ELF-1 (cell line): Measurements from ENCODE around the gene ZNF236.
"Not testable (repeated sequence)": the region's sequence is repeated elsewhere in the genome, so short reads cannot be mapped to it uniquely, and the experiment has no call there.

Source experiments
- DNase-seq: peaks from one replicate; pipeline ENCODE4 v3.0.0-alpha.2; 2016; ENCODE audit warnings: low read depth, low spot score

Gene ZNF236

DNA sequence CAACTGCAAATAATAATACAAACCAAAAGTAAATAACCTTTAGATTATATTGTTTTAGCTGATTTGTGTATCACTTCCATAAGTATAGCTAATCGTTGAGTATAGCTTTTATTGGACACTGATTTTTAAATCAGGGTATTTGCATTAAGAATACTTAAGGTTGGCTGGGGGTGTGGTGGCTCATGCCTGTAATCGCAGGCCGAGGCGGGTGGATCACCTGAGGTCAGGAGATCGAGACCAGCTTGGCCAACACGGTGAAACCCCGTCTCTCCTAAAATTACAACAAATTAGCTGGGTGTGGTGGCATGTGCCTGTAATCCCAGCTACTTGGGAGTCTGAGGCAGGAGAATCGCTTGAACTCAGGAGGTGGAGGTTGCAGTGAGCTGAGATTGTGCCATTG is 122.0 kb downstream of the ZNF236 start:
- DNase-seq = not testable (repeated sequence)

DNA sequence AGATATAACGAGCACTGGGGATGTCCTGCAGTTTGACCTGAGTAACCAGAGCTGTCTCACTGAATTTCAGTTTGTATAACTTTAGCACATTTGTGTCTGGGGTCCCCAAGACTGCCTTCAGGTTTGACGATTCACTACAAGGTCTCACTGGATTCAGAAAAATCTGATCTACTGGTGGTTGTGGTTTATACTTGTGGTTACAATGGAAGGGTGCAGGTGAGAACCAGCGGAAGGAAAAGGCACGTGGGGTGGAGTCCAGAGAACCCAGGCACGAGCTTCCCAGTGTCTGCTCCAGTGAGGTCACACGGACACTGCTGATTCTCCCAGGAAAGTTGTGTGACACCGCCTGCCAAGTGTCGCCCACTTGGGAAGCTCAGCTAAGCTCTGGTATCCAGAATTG is 126.0 kb downstream of the ZNF236 start:
- DNase-seq = no peak

DNA sequence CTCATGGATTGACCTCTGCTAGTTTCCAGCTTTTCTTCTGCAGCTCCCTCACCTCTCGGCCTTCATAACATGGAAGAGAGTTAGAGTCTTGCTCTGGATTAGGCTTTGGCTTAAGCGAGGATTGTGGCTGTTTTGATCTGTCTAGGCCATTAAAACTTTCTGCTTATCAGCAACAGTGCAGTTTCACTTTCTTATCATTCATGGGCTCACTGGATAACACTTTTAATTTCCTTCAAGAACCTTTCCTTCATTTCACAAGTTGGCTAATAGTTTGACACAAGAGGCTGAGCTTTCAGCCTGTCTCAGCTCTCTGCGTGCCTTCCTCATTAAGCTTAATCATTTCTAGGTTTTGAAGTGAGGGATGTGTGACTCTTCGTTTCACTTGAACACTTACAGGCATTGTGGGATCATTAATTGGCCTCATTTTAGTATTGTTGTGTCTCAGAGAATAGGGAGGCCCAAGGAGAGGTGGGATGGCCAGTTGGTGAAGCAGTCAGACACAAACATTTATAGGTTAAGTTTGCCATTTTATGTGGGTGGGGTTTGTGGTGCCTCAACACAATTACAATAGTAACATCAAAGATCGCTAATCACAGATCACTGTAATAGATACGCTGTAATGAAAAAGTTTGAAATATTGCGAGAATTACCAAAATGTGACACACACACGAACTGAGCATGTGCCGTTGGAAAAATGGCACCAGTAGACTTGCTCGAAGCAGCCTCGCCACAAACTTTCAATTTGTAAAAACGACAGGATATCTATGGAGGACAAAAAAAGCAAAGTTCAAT is 129.3 kb downstream of the ZNF236 start:
- DNase-seq = no peak

DNA sequence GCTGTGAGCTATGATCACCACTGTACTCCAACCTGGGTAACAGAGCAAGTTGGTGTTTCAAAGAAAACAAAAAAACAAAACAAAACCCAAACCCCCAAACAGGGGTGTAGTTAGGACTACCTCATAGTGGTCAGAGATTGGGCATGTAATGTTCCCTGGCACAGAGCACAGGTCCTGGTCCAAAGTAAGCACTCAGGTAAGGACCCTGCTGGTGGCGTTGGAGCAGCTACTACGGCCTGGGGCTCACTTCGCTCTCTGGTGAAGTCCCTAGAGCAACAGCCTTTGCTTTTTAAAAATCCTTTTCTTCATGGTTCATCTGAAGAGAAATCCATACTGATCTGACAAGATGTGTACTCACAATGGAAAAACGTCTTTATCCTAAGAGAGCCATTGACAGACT is 130.4 kb downstream of the ZNF236 start:
- peak; percentile 18 for DNase-seq

DNA sequence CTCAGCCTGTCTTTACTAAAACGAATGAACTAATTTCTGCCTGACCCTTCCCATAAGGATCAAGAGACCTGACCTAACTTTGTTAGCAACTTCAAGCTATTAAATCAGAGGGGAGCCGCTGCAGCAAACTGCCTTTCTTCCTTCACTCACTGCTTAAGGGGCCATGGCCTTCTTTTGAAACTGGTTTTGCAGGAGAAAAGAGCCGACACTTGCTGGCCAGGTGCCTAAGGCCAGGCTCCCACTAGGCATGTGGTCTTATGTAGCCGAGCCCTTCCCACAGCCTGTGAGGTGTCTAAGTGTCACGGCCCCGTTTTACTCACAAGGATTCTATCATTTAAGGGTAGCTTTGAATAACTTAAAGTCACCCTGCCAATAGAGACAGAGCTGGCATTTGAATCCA is 130.8 kb downstream of the ZNF236 start:
- peak; percentile 67 for DNase-seq

DNA sequence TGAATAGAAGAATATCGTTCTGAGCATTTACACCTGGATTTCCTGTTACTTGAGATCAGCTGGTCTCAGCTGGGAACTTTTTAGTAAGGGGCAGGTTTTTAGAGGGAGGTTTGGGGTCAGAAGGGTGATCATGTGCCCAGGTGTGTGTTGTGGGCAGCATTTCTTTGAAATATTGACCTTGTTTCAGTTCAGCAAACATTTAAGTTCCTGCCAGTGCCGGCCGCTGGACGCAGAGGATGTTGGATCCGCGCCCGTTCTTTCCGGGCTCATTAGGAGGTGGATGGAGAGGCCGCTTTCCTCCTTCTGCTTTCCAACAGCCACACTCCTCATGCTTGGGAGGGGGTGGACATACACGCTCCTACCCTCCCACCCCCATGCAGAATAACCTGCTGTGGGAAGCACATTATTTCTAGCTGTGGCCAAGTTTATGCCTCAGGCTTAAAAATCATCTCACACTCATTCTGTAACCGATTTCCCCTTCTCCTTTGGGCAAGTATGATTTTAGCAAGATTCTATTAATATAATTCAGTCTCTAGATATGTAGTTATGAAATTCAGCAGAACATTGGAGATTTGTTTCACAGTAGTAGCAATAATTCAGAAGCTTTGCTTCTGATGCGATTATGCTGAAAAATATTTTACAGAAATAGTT is 131.4 kb downstream of the ZNF236 start:
- no peak for DNase-seq

DNA sequence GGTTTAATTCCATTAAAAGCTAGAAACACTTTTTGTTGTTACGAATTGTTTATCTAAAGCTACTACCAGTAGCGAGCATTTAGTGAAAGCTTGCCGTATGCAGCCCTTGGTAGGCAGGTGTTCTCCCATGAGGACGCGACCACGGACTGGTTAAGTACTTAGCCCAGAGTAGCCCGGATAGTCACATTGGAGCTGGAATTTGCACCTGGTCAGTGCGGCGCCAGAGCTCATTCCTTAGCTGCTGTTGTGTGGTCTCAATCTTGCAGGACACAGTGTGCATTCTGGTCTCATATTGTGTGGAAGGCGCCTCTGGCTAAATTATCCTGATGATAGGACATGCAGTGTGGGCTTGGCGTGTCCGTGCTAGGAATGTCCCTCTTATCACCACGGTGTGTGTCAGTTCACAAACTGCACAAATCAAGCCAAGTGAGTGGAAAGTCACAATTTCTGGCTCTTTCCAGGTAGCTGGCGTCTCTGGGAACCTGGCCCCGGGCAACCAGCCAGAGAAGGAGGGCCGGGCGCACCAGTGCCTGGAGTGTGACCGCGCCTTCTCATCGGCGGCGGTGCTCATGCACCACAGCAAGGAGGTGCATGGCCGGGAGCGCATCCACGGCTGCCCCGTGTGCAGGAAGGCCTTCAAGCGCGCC is 133.3 kb downstream of the ZNF236 start:
- no peak for DNase-seq

DNA sequence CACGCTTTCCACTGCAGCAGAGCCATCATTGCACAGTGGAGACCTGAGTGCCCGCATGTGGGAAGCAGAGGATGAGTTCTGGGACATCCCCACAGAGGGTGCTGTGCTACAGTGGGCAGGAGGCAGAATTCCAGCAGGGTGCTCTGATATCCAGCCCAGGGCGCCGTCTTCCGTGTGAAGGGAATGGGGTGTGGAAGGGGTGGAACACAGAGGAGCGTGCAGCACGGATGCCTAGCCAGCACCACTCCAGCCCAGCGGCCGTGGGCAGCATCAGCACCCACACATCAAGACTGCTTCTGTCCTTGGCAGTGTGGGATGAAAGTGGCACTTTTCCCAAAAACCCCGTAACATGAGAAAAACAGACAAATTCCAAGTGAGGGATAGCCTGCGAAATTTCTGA is 134.3 kb downstream of the ZNF236 start:
- no peak for DNase-seq

DNA sequence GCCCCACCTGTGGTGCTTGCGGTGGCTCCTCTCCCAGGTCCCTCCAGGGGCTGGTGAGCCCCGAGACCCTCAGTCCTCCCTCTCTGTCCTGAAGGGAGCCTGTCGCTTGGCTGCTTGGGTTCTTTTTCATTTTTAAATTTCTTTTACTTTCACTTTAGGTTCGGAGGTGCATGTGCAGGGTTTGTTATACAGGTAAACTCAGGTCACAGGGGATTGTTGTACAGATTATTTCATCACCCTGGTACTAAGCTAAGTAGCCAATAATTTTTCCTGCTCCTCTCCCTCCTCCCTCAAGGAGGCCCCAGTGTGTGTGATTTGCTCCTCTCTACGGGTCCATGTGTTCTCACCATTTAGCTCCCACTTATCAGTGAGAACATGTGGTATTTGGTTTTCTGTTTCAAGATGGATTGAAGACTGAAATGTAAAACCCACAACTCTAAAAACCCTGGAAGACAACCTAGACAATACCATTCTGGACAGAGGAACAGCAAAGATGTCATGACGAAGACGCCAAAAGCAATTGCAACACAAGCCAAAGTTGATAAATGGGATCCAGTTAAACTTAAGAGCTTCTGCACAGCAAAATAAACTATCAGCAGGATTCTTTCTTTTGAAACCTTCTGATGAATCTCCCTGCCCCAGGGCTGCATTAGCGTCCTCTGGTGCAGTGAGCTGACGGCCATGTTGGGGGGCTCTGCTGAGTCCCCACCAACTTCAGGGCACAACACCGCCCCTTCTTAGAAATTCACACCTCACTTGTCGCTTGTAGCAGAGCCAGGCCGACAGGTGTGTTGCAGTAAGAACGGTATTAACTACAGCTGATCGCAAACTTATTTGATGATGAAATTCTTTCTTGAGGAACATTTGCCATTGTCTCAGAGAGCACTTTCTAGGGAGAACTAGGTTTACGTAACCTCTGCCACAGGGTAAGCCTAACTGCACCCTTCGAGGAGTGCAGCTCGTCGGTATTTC is 135.3 kb downstream of the ZNF236 start:
- DNase-seq = no peak

DNA sequence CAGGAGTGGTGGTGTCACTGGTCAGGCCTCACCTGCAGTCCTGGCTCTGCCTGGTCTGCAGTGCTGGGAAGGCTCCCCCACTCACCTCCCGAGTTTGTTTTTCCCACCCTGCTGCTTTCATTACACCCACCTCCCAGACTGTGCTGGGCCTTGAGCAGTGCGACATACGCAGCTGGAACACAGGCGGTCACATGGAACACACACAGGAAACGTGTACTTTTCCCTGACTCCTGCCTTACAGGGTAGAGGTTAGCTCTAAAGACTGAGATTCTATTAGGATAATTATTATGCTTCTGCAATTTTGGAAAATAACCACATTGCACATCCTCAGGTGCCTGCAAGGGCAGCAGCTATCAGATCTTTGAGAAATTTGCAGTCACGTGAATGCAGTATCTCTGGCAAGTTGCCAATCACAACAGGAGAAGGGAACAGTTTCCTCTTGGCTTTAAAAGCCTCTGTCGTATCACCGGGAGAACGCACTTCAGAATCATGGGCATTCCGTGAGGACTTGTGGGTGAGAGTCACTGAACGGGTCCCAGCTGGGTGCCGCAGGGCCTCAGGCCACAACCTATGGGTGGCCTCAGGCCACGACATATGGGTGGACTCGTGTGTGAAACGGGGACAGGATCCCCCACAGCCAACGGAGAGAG is 136.5 kb downstream of the ZNF236 start:
- no peak for DNase-seq

DNA sequence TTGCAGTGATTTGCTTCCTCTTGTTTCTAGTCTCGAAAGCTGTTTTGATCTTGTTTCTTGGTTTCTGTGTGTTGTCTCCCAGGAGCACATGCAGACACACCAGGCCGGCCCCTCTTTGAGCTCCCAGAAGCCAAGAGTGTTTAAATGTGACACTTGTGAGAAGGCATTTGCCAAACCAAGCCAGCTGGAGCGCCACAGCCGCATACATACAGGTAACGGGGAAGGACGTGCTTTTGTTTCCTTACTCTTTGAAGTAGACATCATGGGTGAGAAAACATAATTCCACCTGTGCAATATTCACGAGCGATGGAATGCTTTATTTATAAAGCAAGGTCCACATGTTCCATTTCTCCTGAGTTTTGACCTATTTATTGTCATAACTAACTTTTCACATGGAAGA is 137.2 kb downstream of the ZNF236 start:
- DNase-seq = no peak

DNA sequence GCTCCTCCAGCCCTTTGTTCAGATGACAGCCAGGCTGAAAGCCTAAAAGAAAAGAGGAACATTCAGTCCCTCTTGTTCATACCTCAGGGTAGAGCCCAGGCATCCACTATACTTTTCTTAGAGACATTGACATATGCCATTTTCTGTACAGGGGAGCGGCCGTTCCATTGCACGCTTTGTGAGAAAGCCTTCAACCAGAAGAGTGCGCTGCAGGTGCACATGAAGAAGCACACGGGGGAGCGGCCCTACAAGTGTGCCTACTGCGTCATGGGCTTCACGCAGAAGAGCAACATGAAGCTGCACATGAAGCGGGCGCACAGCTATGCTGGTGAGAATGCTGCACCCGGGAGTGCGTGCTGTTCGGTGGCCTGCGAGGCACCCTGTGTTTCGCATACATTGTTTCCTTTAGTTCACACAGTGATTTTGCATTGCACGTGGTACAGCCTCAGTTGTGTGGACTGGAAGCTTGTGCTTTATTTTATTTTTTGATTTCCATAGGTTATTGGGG is 138.2 kb downstream of the ZNF236 start:
- DNase-seq = no peak

DNA sequence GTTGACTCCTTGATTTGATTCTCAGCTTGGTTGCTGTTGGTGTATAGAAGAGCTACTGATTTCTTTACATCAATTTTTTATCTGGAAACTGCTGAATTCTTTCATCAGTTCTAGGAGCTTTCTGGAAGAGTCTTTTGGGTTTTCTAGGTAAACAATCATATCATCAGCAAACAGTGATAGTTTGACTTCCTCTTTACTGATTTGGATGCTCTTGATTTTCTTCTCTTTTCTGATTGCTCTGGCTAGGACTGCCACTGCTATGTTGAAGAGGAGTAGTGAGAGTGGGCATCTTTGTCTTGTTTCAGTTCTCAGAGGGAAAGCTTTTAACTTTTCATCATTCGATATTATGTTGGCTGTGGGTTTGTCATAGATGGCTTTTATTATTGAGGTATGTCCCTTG is 140.5 kb downstream of the ZNF236 start:
- no peak for DNase-seq

DNA sequence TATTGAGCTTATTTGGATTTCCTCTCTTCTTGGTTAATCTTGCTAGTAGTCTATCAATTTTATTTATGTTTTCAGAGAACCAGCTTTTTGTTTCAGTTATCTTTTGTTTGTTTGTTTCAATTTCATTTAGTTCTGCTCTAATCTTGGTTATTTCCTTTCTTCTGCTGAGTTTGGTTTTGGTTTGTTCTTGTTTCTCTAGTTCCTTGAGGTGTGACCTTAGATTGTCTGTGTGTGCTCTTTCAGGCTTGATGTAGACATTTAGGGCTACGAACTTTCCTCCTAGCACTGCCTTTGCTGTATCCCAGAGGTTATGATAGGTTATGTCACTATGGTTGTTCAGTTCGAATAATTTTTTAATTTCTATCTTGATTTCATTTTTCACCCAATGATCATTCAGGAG is 141.6 kb downstream of the ZNF236 start:
- DNase-seq = no peak

DNA sequence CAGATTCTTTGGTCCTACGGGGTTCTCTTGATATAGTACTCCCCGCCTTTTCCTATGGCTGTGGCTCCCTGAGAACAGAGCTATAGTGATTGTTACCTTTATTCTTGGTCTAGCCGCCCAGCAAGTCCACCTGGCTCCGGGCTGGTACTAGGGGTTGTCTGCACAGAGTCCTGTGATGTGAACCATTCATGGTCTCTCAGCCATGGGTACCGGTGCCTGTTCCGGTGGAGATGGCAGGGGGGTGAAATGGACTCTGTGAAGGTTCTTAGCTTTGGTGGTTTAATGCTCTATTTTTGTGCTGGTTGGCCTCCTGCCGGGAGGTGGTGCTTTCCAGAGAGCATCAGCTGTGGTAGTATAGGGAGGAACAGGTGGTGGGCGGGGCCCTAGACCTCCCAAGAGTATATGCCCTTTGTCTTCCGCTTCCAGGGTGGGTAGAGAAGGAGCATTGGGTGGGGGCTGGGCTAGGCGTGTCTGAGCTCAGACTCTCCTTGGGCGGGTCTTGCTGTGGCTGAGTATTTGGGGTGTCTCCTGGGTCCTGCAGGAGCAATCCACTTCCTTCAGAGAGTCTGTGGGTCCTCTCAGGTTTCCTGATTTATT is 143.3 kb downstream of the ZNF236 start:
- peak; percentile 56 for DNase-seq

DNA sequence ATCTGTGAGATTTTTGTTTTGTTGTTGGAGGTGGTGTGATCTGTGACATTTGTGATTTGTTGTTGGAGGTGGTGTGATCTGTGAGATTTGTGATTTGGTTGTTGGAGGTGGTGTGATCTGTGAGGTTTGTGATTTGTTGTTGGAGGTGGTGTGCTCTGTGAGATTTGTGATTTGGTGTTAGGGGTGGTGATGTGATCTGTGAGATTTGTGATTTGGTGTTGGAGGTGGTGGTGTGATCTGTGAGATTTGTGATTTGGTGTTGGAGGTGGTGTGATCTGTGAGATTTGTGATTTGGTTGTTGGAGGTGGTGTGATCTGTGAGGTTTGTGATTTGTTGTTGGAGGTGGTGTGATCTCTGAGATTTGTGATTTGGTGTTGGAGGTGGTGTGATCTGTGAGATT is 144.9 kb downstream of the ZNF236 start:
- DNase-seq = not testable (repeated sequence)

DNA sequence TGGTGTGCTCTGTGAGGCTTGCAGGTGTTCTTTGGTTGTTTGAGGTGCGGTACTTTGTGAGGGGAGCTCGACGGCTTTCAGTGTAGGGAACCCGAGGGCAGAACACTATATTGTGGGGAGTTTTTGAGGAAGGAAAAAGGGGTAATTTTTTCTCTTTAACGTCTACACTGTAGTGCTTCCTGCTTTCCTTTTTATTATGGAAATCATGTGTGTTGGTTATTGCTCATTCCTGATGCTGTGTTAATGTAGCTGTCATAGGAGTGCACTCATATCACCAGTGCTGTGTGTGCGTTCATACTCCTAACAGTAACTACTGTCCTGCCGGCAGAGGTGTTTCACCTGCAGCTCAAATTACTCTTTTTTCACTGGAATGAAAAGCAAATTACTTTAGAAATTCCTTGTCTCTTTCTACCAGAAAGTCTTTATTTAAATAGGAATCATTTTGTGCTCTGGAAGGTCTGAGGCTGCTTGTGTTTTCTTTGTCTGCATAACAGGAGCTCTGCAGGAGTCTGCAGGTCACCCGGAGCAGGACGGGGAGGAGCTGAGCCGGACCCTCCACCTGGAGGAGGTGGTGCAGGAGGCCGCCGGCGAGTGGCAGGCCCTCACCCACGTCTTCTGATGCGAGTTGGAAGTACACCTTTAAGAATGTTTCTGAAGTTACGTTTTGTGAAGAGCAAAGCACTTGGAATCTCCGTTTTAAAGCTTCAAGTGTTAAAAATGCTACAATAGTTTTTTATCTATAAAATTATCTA is 145.5 kb downstream of the ZNF236 start:
- peak; percentile 64 for DNase-seq

DNA sequence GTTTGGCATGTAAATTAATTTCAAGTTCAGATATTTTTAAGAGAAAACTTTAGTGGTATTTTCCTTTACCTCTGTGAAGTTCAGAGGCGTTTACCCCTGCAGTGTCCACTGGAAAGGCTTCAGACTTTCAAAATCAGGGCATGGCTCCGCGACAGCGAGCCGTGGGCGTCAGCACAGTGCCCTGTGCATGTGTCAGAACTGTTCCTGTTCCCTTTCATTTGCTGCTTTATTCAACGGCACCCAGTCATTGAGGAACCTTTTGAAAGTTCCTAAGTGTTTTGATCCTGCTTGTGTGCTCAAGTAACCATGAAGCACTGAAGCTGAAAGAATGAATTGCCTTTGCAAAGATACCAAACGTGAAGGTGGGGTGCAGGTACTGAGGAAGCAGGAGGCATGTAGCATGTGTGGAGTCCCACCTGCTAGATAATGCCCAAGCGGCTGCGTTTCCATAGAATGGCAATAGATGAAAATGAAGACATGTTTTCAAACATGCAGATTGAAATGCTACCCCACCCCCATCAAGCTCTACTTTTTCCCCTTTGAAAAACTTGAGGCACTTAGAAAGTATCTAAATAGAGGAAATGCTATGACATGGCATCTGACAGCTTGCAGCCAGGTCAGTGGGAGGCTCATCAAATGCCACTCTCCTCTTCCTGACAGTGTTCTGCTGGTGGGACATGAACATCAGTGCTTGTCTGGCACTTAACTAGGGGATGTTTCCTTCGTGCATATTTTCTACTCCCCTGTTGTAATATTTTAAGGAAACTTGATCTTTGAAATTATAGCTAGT is 148.6 kb downstream of the ZNF236 start:
- DNase-seq = no peak

DNA sequence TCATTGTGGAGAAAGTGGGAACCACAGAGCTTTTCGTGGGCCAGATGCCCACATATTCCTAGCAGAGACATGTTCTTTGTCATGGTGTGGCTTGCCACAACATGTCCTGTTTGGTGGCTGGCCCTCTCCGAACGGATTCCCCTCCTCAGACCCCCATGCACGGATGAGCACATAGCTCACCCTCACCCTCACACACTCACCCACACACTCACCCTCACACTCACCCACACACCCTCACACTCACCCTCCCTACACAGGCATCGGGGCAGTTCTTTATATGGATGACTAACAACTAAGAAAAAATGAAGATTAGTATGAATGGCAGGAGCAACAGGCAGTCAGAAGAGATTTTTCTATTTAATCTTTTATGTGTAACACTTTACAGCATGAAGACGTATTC is 149.9 kb downstream of the ZNF236 start:
- no peak for DNase-seq
